ENCODE data around the gene AGXT.

DNA sequence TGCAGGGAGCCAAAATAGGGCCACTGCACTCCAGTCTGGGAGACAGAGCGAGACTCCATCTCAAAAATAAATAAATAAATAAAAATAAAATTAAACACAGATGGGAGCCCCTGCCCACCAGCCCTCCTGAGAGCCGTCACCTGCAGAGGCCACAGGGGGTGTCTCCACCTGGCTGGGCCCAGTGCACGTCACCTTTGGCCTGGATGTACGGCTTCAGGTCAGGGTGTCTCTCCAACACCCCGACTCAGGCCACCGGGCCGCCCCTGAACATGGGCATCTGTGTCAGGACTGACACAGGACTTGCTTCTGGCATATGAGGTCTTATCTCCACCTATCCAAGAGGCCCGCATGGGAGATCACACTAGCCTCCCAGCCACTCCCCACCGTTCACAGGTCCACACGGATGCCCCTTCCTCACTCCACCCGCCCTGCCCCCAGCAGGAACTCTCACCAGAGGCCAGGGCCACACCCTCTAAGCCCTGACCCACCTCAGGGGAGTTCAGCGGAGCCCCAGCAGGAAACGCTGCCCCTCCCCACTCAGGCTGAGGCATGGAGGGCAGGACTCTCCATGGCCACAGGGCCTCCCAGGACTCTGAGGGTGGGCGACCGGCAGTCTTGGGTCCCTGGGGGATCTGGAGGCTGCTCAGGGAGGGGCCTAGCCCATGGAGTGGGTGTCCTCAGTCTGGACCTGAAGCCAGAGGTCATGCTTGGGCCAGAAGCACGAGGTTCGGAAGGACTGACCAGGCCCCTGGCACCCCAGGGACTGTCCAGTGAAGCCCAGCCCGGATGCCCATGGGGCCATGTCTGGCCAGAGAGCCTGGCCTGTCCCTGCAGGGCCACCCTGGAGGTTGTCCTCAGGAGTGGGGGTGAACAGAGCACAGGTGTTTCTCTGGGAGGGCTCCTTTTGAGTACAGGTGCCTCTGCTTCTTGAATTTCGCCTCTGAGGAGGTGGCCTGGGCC lies 35.9 kb downstream of the AGXT start:
- TF ChIP-seq, protein P1, sequence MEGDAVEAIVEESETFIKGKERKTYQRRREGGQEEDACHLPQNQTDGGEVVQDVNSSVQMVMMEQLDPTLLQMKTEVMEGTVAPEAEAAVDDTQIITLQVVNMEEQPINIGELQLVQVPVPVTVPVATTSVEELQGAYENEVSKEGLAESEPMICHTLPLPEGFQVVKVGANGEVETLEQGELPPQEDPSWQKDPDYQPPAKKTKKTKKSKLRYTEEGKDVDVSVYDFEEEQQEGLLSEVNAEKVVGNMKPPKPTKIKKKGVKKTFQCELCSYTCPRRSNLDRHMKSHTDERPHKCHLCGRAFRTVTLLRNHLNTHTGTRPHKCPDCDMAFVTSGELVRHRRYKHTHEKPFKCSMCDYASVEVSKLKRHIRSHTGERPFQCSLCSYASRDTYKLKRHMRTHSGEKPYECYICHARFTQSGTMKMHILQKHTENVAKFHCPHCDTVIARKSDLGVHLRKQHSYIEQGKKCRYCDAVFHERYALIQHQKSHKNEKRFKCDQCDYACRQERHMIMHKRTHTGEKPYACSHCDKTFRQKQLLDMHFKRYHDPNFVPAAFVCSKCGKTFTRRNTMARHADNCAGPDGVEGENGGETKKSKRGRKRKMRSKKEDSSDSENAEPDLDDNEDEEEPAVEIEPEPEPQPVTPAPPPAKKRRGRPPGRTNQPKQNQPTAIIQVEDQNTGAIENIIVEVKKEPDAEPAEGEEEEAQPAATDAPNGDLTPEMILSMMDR (IDR thresholded peaks at IDR 0.05), result no peak
- TF ChIP-seq POLR2A (IDR thresholded peaks at IDR 0.05), result no peak

Measured in vagina (tissue), 2 donors.